Stimulated activated CD4-positive, alpha-beta T cell treated with anti-CD3 and anti-CD28 coated beads, Interleukin-2, amount 100 ng/mL, for 24 hours (primary cell): ENCODE results near the gene TTC34.
"Not testable (repeated sequence)": the region's sequence is repeated elsewhere in the genome, so short reads cannot be mapped to it uniquely, and the experiment has no call there.

ENCODE experiments used
- DNase-seq, 2 donors: peaks; one replicate each; pipeline ENCODE4 v3.0.0-alpha.2; 2020

TTC34 gene

GRCh38 chr1:2791027-2791760 is 10.3 kb downstream of the TTC34 start:
- DNase-seq: no peak

GRCh38 chr1:2789986-2790581 is 11.4 kb downstream of the TTC34 start:
- DNase-seq: no peak

- no peak for DNase-seq
Measured at GRCh38 chr1:2789164-2789985, 12.1 kb downstream of the TTC34 start.

DNA sequence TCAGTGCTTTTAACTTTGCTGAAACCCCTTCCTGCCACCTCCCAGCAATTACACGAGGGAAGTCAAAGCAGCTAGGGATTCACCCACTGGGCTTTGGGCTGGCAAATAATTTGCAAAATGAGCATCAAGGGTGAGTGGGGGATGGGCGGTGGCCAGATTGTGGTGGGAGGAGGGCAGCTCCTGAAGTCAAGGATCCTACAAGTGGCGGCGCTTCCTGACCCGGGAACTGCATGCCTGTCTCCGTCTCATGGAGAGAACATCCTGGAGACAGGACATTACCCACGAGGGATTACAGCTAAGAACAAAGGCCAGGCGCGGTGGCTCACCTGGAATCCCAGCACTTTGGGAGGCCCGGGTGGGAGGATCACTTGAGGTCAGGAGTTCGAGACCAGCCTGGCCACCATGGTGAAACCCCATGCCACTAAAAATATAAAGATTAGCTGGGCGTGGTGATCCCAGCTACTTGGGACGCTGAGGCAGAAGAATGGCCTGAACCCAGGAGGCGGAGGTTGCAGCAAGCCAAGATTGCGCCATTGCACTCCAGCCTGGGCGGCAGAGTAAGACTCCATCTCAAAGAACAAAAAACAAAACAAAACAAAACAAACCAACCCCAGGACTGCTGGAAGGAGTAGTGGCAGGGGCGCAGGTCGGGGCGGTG is 12.9 kb downstream of the TTC34 start:
- no peak for DNase-seq

- DNase-seq: no peak
Measured at GRCh38 chr1:2787163-2787911, 14.2 kb downstream of the TTC34 start.

DNA sequence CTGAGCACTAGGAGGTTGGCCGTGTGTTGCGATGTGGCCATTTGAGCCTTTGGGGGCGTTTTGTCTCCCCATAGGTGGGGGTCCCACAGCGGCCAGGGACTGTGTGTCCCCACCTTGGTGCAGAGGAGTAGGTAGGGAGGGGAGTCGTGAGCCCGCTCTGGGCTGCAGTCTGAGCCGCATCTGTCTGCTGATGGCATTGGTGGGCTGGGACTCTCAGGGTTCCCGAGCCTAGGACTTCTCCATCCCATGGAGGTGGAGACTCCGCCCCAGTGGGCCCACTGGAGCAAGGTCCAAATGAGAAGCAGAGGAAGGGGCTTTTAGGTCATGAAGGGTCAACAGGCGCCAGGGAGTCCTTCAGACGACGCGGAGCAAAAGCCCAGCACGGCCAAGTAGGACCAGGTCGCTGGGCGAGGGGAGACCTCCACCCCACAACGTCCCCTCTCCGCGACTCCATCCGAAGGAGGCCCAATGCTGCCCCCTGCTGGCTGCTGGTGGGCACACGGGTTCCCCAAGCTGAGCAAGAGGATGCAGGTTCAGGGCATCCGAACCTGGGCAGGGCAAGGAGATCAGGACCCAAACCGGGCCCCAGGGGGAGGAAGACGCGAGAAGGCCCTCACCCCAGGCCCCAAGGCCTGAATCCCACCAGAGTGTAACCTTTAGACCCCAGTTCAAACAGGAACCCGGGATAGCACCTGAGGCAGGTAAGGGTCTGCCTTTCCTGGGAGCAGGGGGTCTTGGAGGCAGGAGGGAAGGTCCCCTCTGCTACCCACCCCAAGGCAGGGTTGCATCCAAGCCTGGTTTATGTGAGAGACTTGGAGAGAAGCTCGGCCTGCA is 14.9 kb downstream of the TTC34 start:
- peak; percentile 82 to 85 for DNase-seq

GRCh38 chr1:2785631-2786328 is 15.7 kb downstream of the TTC34 start:
- DNase-seq: no peak

GRCh38 chr1:2784854-2785630 is 16.5 kb downstream of the TTC34 start:
- no peak for DNase-seq

DNA sequence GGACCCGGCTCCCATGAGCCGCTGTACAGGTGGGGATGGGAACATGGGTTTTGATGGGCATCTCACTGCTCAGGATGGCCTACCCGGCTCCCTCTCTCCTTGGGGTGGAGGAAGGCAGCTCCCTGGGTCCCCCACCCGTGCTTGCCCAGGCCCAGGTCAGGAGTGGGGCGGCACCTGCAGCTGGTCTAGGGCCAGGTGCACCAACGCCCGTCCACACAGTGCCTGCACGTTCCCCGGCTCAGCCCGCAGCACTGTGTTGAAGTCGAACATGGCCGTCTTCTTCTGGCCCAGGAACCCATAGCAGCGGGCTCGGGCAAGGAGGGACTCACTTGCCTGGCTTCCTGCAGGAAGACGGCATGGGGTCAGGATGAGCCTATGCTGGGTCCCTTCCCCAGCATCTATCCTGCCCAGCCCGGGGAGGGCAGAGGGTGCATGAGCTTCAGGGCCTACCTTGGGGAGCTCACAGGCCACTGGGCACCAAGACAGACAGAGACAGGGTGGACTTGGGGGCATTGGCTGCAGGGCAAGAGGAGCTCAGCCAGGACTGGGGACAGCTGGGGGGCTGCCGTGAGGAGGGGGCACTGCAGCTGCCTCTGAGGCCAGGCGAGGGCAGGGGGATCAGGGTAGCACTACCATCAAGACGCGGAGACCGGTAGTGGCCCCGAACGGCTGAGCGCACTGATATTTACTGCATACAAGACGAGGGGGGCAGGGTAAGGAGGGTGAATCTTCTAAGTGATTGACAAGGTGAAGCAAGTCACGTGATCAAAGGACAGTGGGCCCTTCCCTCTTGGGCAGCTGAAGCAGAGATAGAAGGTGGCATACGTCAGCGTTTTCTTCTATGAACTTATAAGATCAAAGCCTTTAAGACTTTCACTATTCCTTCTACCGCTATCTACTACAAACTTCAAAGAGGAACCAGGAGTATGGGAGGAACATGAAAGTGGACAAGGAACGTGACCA is 17.8 kb downstream of the TTC34 start:
- no peak for DNase-seq

DNA sequence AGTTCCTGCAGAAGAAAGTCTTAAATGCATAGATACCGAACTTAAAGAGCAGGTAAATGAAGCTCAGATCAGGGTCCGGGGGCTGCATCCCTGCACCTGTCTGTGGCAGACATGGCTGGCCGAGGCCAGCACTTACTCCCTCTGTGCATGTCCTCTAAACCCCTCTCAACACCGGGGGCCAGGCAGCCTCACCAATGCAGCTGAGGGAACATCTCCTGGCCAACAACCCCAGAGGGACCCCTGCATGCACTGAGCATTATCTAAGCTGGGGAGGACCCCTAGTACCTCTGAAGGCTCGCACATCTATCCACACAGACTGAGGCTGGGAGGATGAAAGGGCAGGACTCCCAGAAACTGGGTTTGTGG is 18.4 kb downstream of the TTC34 start:
- no peak for DNase-seq

DNA sequence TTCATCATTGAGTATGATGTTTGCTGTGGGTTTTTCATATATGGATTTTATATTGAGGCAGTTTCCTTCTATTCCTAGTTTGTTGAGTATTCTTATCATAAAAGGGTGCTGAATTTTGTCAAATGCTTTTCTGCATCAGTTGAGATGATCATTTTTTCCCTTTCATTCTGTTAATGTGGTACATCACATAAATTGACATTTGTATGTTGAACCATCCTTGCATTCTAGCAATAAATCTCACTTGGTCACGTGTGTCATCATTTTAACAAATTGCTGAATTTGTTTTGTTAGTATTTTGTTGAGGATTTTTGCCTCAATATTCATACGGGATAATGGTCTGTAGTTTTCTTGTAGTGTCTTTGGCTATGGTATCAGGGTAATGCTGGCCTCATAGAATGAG is 19.9 kb downstream of the TTC34 start:
- no peak for DNase-seq

DNA sequence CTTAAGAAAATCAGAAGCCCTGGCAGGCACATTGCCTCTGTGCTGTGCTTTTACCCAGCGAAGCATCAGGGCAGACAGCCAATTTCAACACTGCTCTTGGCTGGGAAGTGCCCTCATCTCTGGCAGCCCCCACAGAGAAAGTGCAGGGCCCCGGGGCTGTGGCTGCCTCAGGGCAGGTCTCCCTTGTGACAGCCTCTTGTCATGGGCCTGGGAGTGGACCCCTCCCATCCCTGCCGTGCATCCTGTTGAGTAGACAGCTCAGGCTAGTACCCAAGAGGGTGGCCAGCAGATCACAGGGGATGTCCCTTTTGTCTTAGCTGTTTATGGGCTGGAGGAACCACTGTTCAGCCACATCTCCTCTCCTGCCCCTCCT is 23.3 kb downstream of the TTC34 start:
- no peak for DNase-seq

DNA sequence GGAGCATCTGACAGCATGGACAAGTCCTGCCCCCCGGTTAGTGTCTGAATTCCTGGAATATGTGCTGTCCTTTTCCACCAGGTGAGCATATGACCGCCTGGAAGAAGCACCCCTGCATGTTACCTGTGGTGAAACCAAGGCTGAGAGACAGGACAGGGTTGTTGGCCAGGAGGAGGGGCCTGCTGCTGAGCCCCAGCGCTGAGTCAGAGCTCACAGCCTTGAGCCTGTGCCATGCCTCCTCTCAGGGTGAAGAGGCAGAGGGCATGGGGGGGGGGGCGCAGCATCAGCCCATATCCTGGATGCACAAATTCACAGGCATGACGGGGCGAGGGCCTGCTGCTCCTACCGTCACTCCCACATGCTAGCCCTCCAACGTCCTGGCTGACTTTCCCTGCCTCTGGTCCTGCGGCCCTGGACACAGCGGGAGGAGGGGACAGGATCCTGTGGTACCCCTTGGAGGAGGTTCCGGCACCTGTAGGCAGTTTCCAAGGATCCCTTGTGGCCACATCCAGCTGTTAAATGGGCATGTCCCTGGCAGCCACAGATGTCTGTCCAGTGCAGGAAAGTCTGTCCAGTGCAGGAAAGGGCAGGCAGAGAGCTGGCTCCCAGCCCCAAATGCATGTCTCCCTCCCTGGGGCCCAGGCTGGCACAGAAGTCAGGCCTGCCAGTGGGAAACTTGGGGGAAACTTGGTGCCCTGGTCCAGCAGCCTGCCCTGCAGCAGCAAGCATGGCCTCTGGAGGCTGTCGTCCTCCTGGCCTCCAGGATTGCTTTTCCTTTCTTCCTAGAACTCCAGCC is 23.9 kb downstream of the TTC34 start:
- DNase-seq: no peak

- DNase-seq: not testable (repeated sequence)
Measured at GRCh38 chr1:2775333-2775732, 26.2 kb downstream of the TTC34 start.

DNA sequence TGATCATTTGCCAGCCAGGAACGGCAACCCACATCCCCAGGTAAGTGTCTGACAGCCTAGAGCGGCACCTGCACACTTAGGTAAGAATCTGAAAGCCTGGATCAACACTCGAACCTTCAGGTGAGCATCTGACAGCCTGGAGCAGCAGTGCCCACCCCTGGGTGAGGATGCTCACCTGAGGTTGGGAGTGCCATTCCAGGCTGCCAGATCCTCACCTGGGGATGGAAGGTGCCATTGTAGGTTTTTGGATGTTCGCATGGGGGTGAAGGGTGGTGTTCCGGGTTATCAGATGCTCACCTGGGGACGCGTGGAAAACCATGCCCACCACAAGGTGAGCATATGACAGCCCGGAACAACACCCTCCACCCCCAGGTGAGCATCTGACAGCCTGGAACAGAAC is 33.4 kb downstream of the TTC34 start:
- DNase-seq: not testable (repeated sequence)

DNA sequence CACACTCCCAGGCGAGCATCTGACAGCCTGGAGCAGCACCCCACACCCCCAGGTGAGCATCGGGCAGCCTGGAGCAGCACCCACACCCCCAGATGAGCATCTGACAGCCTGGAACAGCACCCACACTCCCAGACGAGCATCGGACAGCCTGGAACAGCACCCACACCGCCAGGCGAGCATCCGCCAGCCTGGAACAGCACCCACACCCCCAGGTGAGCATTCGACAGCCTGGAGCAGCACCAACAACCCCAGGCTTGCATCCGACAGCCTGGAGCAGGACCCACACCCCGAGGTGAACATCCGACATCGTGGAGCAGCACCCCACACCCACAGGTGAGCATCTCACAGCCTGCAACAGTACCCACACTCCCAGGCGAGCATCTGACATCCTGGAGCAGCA is 42.1 kb downstream of the TTC34 start:
- not testable (repeated sequence) for DNase-seq

DNA sequence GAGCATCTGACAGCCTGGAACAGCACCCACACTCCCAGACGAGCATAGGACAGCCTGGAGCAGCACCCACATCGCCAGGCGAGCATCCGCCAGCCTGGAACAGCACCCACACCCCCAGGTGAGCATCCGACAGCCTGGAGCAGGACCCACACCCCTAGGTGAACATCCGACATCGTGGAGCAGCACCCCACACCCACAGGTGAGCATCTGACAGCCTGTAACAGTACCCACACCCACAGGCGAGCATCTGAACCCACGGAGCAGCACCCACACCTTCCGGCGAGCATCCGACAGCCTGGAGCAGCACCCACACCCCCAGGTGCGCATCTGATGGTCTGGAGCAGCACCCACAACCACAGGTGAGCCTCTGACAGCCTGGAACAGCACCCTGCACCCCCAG is 44.0 kb downstream of the TTC34 start:
- DNase-seq: not testable (repeated sequence)

DNA sequence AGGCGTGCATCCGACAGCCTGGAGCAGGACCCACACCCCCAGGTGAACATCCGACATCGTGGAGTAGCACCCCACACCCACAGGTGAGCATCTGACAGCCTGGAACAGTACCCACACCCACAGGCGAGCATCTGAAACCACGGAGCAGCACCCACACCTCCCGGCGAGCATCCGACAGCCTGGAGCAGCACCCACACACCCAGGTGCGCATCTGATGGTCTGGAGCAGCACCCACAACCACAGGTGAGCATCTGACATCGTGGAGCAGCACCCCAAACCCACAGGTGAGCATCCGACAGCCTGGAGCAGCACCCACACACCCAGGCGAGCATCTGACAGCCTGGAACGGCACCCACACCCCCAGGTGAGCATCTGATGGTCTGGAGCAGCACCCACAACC is 46.1 kb downstream of the TTC34 start:
- DNase-seq: not testable (repeated sequence)
